BJ (cell line): Measurements from ENCODE around the gene DTX3. TPM values are rescaled to one million over a fixed set of nuclear protein-coding genes. Genes with fewer than 3 reads are reported as not detected.

Experiments used
- CTCF ChIA-PET: fragments of 350-600 bp; formaldehyde crosslinking; extraction: SDS; loops from one replicate; lab custom pipeline; 2021; ENCODE audit warnings: antibody characterized with exemption, inconsistent platforms; lab: Yijun Ruan, JAX
- POLR2A ChIA-PET: fragments of 300-600 bp; sonication (Branson Sonifier 250); formaldehyde crosslinking; extraction: SDS; loops from one replicate; lab custom pipeline; 2021; ENCODE audit warnings: antibody characterized with exemption; lab: Charles Lee
- DNase-seq: peaks from one replicate; pipeline ENCODE4 v3.0.0-alpha.2; 2011; ENCODE audit warnings: low read depth
- H3K27me3 ChIP-seq: 2 replicates; pipeline ENCODE4 v1.6.0; 2011; ENCODE audit warnings: low read length; ENCODE audit not compliant: control insufficient read depth, insufficient read depth
- H3K36me3 ChIP-seq: 2 replicates; pipeline ENCODE4 v1.5.1; 2011; ENCODE audit warnings: low read length; ENCODE audit not compliant: control insufficient read depth, insufficient read depth
- H3K4me3 ChIP-seq: 2 replicates; pipeline ENCODE4 v1.5.1; 2011; ENCODE audit warnings: low read depth, mild to moderate bottlenecking, control low read depth, low read length
- CTCF ChIP-seq: IDR thresholded peaks from 2 replicates; pipeline ENCODE4 v1.5.1; 2011; ENCODE audit warnings: low read depth, mild to moderate bottlenecking, control low read depth, inconsistent platforms, low read length, moderate library complexity; ENCODE audit not compliant: insufficient read depth
- polyA plus RNA-seq: library from polyadenylated mRNA; depleted of rRNA; stranded (reverse); fragments of >200 nt; gene quantifications from 2 replicates; pipeline ENCODE4 v1.2.3, GENCODE V29; 2011

The DTX3 gene
- polyA plus RNA-seq, 1 experiment: 26.0 TPM

- H3K36me3 ChIP-seq: no peaks in the 10 kb centered on the region
- no peak for DNase-seq
- ChIA-PET CTCF (interaction anchor here (0.8 to 17.5 kb wide), 3 partner anchors 8 to 44 kb away, joined by 3 to 257 read pairs (median 7); no protein-coding TSS in a partner anchor), POLR2A (no interaction called here)
- H3K4me3 ChIP-seq: no peak overlapping the region
- H3K27me3 ChIP-seq: peaks cover 29% of the 10 kb centered on the region
- TF ChIP-seq CTCF: no peak
These were observed 21.7 kb downstream of the DTX3 start for GRCh38 chr12:57626111-57626920.

- TF ChIP-seq CTCF: no peak
- ChIA-PET POLR2A (no interaction called here), CTCF (interaction anchor here (0.6 to 17.5 kb wide), 4 partner anchors 11 to 45 kb away, joined by 3 to 257 read pairs (median 6); no protein-coding TSS in a partner anchor)
These were observed 22.4 kb downstream of the DTX3 start for GRCh38 chr12:57626921-57627445.

GRCh38 chr12:57627501-57628279 is 23.1 kb downstream of the DTX3 start:
- Histone ChIP-seq H3K36me3 (no peaks in the 10 kb centered on the region), H3K4me3 (no peak overlapping the region), H3K27me3 (peaks cover 30% of the 10 kb centered on the region)
- peak; percentile 16; the same call in 1 of the 2 replicates for TF ChIP-seq CTCF
- ChIA-PET CTCF (interaction anchor here (0.6 to 17.5 kb wide), 6 partner anchors 8 to 169 kb away, joined by 3 to 257 read pairs (median 4); no protein-coding TSS in a partner anchor), POLR2A (interaction anchor here (1.0 kb wide), 1 partner anchor 16 kb away, joined by 3 read pairs; the partner anchor contains the start of gene ARHGEF25)
- no peak for DNase-seq

More at GRCh38 chr12:57626921-57627445, 22.4 kb downstream of the DTX3 start:
- Histone ChIP-seq H3K4me3 (no peak overlapping the region), H3K36me3 (no peaks in the 10 kb centered on the region), H3K27me3 (peaks cover 31% of the 10 kb centered on the region)
- no peak for DNase-seq

GRCh38 chr12:57628280-57629191 is 23.9 kb downstream of the DTX3 start:
- POLR2A ChIA-PET: interaction anchor here (1.0 kb wide), 1 partner anchor 17 kb away, joined by 3 read pairs; the partner anchor contains the start of gene ARHGEF25
- Histone ChIP-seq H3K4me3 (no peak overlapping the region), H3K27me3 (peaks cover 27% of the 10 kb centered on the region), H3K36me3 (no peaks in the 10 kb centered on the region)
- no peak for DNase-seq
- CTCF ChIA-PET: interaction anchor here (0.5 to 17.5 kb wide), 6 partner anchors 9 to 517 kb away, joined by 3 to 257 read pairs (median 4); no protein-coding TSS in a partner anchor
- TF ChIP-seq CTCF: no peak
